AG20443 (cell line): Measurements from ENCODE around the gene SERPINB7.
A peak's percentile ranks its signal among the peaks of the same experiment; 100 is the strongest.

Experiments
- DNase-seq: peaks from one replicate; pipeline ENCODE4 v3.0.0; 2012; ENCODE audit warnings: low spot score, mixed read lengths

The SERPINB7 gene

GRCh38 chr18:63787673-63788072, 12.5 kb downstream of the SERPINB7 start:
- DNase-seq, result no peak

- peak; percentile 51 for DNase-seq
Measured at GRCh38 chr18:63788447-63789096, 13.4 kb downstream of the SERPINB7 start.

- no peak for DNase-seq
Measured at GRCh38 chr18:63789327-63789726, 14.1 kb downstream of the SERPINB7 start.

- DNase-seq, result no peak
Measured at GRCh38 chr18:63795606-63796005, 20.4 kb downstream of the SERPINB7 start.

- peak; percentile 19 for DNase-seq
Measured at GRCh38 chr18:63799189-63799588, 24.0 kb downstream of the SERPINB7 start.

- DNase-seq, result no peak
Measured at GRCh38 chr18:63801343-63801742, 26.1 kb downstream of the SERPINB7 start.

GRCh38 chr18:63808125-63808524, 32.9 kb downstream of the SERPINB7 start:
- no peak for DNase-seq

GRCh38 chr18:63817441-63818051, 42.3 kb downstream of the SERPINB7 start:
- DNase-seq, result peak; percentile 53

- no peak for DNase-seq
Measured at GRCh38 chr18:63818212-63818611, 43.0 kb downstream of the SERPINB7 start.

- DNase-seq, result no peak
Measured at GRCh38 chr18:63819786-63820185, 44.6 kb downstream of the SERPINB7 start.

GRCh38 chr18:63820694-63821093, 45.5 kb downstream of the SERPINB7 start:
- DNase-seq, result no peak

- no peak for DNase-seq
Measured at GRCh38 chr18:63823516-63824219, 48.5 kb downstream of the SERPINB7 start.

- no peak for DNase-seq
Measured at GRCh38 chr18:63824220-63824525, 49.0 kb downstream of the SERPINB7 start.

GRCh38 chr18:63828120-63828519, 52.9 kb downstream of the SERPINB7 start:
- DNase-seq, result no peak

GRCh38 chr18:63828656-63829055, 53.4 kb downstream of the SERPINB7 start:
- DNase-seq, result no peak

GRCh38 chr18:63829886-63830285, 54.7 kb downstream of the SERPINB7 start:
- no peak for DNase-seq

GRCh38 chr18:63831080-63831788, 56.0 kb downstream of the SERPINB7 start:
- peak; percentile 45 for DNase-seq

- DNase-seq, result no peak
Measured at GRCh38 chr18:63832470-63832869, 57.3 kb downstream of the SERPINB7 start.

GRCh38 chr18:63834471-63835113, 59.4 kb downstream of the SERPINB7 start:
- DNase-seq, result no peak

- no peak for DNase-seq
Measured at GRCh38 chr18:63836456-63836855, 61.2 kb downstream of the SERPINB7 start.

GRCh38 chr18:63837590-63837989, 62.4 kb downstream of the SERPINB7 start:
- no peak for DNase-seq

- no peak for DNase-seq
Measured at GRCh38 chr18:63843008-63843407, 67.8 kb downstream of the SERPINB7 start.
